ENCODE data around the gene VAV2. TPM values are rescaled to one million over a fixed set of nuclear protein-coding genes. Genes with fewer than 3 reads are reported as not detected.

Gene VAV2
- total RNA-seq, 1 experiment from 2014 or later: 9.7 TPM

GRCh38 chr9:133957328-133957727 lies 34.8 kb downstream of the VAV2 start:
- no peak overlapping the region for H2AFZ ChIP-seq (ENCODE audit: low read length)
- no peaks in the 10 kb centered on the region for H3K36me3 ChIP-seq (ENCODE audit: low read depth, low read length)
- no peak overlapping the region for H3K27ac ChIP-seq (ENCODE audit: low read length)
- no peaks in the 10 kb centered on the region for H4K20me1 ChIP-seq (ENCODE audit: low read length)
- no peak overlapping the region for H3K9ac ChIP-seq (ENCODE audit: low read length)
- no peaks in the 10 kb centered on the region for H3K9me2 ChIP-seq (replicated peaks; ENCODE audit: low read length)
- H3F3A ChIP-seq (ENCODE audit: low read length, unreplicated experiment): no peaks in the 10 kb centered on the region
- DNase-seq: no peak
- ATAC-seq: no peak
- peaks cover 33% of the 10 kb centered on the region for H3K79me2 ChIP-seq (ENCODE audit: low read length)
- TF ChIP-seq EZH2phosphoT487 (IDR thresholded peaks at IDR 0.05; ENCODE audit: borderline replicate concordance, low read length): no peak
- TF ChIP-seq, protein P1, sequence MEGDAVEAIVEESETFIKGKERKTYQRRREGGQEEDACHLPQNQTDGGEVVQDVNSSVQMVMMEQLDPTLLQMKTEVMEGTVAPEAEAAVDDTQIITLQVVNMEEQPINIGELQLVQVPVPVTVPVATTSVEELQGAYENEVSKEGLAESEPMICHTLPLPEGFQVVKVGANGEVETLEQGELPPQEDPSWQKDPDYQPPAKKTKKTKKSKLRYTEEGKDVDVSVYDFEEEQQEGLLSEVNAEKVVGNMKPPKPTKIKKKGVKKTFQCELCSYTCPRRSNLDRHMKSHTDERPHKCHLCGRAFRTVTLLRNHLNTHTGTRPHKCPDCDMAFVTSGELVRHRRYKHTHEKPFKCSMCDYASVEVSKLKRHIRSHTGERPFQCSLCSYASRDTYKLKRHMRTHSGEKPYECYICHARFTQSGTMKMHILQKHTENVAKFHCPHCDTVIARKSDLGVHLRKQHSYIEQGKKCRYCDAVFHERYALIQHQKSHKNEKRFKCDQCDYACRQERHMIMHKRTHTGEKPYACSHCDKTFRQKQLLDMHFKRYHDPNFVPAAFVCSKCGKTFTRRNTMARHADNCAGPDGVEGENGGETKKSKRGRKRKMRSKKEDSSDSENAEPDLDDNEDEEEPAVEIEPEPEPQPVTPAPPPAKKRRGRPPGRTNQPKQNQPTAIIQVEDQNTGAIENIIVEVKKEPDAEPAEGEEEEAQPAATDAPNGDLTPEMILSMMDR (conservative IDR thresholded peaks at IDR 0.05; ENCODE audit: low read depth, low read length): no peak
- TF ChIP-seq EZH2 (IDR thresholded peaks at IDR 0.05; ENCODE audit: low read length, unreplicated experiment): no peak
- H3K4me2 ChIP-seq (ENCODE audit: low read length): no peak overlapping the region
- no peaks in the 10 kb centered on the region for H3K27me3 ChIP-seq (ENCODE audit: low read length)
- BruUV-seq (replicated peaks): no TSS peak
- H3K4me1 ChIP-seq (ENCODE audit: insufficient read depth, low read length): no peaks in the 10 kb centered on the region
- no peak overlapping the region for H3K4me3 ChIP-seq (ENCODE audit: low read length)
- no peaks in the 10 kb centered on the region for H3K9me3 ChIP-seq (ENCODE audit: low read length)
- intact Hi-C loops (cut with micrococcal nuclease): no loop called here
- ChIA-PET CTCF (no interaction called here), POLR2A (ENCODE audit: unreplicated experiment) (no interaction called here)

DNA sequence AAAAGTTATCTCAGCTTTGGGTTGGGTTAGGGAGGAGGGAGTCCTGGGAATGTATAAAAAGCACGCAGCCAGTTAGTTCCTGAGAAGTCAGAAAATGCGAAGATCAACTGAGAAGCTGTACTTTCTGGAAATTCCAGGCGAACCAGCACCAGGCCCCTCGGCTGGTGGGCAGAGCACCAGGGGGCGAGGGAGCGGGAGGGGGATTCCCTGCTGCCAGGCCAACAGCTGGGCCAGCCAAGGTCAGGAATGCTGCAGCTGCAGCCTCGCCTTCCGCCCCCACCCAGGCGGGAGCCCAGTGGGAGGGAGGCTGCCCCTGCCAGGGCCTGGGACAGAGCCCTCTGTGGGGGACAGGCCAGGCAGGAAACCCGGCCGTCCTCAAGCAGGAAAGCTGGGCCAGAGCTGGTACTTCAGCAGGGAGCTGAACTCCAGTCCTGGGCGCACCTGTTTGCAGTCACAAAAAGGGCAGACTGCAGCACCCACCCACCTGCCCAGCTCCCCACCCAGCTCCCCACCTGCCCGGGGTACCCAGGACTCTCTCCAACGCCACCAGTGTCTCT lies 35.5 kb downstream of the VAV2 start:
- Histone ChIP-seq H4K20me1 (ENCODE audit: low read length) (no peaks in the 10 kb centered on the region), H3F3A (ENCODE audit: low read length, unreplicated experiment) (no peaks in the 10 kb centered on the region), H3K27me3 (ENCODE audit: low read length) (no peaks in the 10 kb centered on the region), H3K27ac (ENCODE audit: low read length) (no peak overlapping the region), H3K79me2 (ENCODE audit: low read length) (peaks cover 26% of the 10 kb centered on the region; the same call in 1 of the 2 replicates), H3K9me3 (ENCODE audit: low read length) (no peaks in the 10 kb centered on the region), H3K4me1 (ENCODE audit: insufficient read depth, low read length) (no peaks in the 10 kb centered on the region), H3K4me2 (ENCODE audit: low read length) (no peak overlapping the region), H3K9ac (ENCODE audit: low read length) (no peak overlapping the region), H3K36me3 (ENCODE audit: low read depth, low read length) (no peaks in the 10 kb centered on the region), H3K9me2 (replicated peaks; ENCODE audit: low read length) (no peaks in the 10 kb centered on the region), H2AFZ (ENCODE audit: low read length) (no peak overlapping the region), H3K4me3 (ENCODE audit: low read length) (no peak overlapping the region)
- ChIA-PET CTCF (no interaction called here), POLR2A (ENCODE audit: unreplicated experiment) (no interaction called here)
- DNase-seq (no peak), ATAC-seq (no peak)
- no TSS peak for BruUV-seq (replicated peaks)
- no peak for TF ChIP-seq EZH2phosphoT487 (IDR thresholded peaks at IDR 0.05; ENCODE audit: borderline replicate concordance, low read length)
- TF ChIP-seq, protein P1 (conservative IDR thresholded peaks at IDR 0.05; ENCODE audit: low read depth, low read length): no peak
- no peak for TF ChIP-seq EZH2 (IDR thresholded peaks at IDR 0.05; ENCODE audit: low read length, unreplicated experiment)
- intact Hi-C loops (cut with micrococcal nuclease): no loop called here

GRCh38 chr9:133955821-133956411 lies 36.2 kb downstream of the VAV2 start:
- Histone ChIP-seq H3K4me3 (ENCODE audit: low read length) (no peak overlapping the region), H3K9me2 (replicated peaks; ENCODE audit: low read length) (no peaks in the 10 kb centered on the region), H3K9me3 (ENCODE audit: low read length) (no peaks in the 10 kb centered on the region), H3K27ac (ENCODE audit: low read length) (no peak overlapping the region), H3K79me2 (ENCODE audit: low read length) (peaks cover 19% of the 10 kb centered on the region; the same call in 1 of the 2 replicates), H3K4me1 (ENCODE audit: insufficient read depth, low read length) (no peaks in the 10 kb centered on the region), H3K9ac (ENCODE audit: low read length) (no peak overlapping the region), H3K4me2 (ENCODE audit: low read length) (no peak overlapping the region), H3K36me3 (ENCODE audit: low read depth, low read length) (no peaks in the 10 kb centered on the region), H3F3A (ENCODE audit: low read length, unreplicated experiment) (no peaks in the 10 kb centered on the region), H2AFZ (ENCODE audit: low read length) (no peak overlapping the region), H4K20me1 (ENCODE audit: low read length) (no peaks in the 10 kb centered on the region), H3K27me3 (ENCODE audit: low read length) (no peaks in the 10 kb centered on the region)
- BruUV-seq (replicated peaks): no TSS peak
- ChIA-PET CTCF (interaction anchor here (0.7 kb wide), 1 partner anchor 38 kb away, joined by 6 read pairs; no protein-coding TSS in a partner anchor), POLR2A (ENCODE audit: unreplicated experiment) (no interaction called here)
- ATAC-seq (no peak), DNase-seq (no peak)
- no peak for TF ChIP-seq EZH2 (IDR thresholded peaks at IDR 0.05; ENCODE audit: low read length, unreplicated experiment)
- no peak for TF ChIP-seq EZH2phosphoT487 (IDR thresholded peaks at IDR 0.05; ENCODE audit: borderline replicate concordance, low read length)
- TF ChIP-seq, protein P1 (conservative IDR thresholded peaks at IDR 0.05; ENCODE audit: low read depth, low read length): no peak
- intact Hi-C loops (cut with micrococcal nuclease): no loop called here
